ENCODE results near the gene SERPINB6.

Gene SERPINB6

DNA sequence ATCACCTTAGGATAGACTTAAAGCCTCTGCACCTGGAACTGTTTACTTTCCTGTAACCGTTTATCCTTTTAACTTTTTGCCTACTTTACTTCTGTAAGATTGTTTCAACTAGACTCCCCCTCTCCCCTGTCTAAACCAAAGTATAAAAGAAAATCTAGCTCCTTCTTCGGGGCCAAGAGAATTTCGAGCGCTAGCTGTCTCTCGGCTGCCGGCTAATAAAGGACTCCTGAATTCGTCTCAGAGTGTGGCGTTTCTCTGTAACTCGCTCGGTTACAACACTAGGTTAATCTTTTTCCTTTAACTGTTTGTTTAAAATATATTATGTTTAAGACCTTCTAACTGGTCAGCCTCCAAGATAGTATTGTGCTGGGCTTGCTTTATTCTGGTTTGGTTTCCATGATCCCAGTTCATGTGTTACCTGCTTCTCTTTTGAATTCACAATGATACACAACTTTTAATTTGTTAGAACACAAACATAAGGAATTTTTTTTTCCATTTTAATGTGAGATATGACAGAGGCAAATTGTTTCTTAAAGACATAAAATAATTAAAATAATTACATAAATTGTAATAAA lies 19.7 kb upstream of the SERPINB6 start:
- peak overlapping the region; percentile 99 for H3K27ac Mint-ChIP-seq
- H3K4me1 Mint-ChIP-seq: peaks cover 15% of the 10 kb centered on the region
- no peak for ATAC-seq (ENCODE audit: low read depth)
- H3K9me3 Mint-ChIP-seq: no peaks in the 10 kb centered on the region
- H3K27me3 Mint-ChIP-seq: no peaks in the 10 kb centered on the region
- H3K4me3 Mint-ChIP-seq: peak overlapping the region; percentile 85
- DNase-seq (ENCODE audit: low spot score in 2 of 2): no peak
- H3K36me3 Mint-ChIP-seq: no peaks in the 10 kb centered on the region

DNA sequence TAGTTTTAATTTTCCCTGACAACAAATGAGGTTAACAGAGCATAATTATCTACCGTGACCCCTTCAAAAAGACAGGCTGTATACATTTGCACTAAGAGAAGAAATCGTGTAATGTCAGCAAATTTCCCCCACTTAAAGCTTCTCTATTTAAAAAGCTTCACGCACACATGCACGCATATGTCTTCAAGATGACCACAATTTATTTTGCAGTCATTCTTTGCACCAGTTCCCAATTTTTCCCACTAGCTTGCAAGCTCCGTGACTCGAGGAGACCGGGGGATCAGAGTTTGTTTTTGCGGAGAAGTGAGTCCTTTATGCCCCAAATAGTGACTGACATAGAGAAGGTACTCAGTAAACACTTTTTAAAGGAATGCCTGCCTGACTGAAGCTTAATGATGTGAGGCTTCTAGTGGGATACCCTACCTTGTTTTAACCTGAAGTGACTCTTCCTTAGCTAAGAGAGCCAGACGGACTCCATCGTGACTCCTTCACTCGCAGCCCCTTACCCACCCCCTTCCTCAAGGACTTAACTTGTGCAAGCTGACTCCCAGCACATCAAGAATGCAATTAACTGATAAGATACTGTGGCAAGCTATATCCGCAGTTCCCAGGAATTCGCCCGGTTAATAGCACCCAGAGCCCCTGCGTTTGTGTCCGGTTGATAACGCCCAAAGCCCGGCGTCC lies 19.0 kb upstream of the SERPINB6 start:
- H3K27ac Mint-ChIP-seq: peak overlapping the region; percentile 99
- DNase-seq (ENCODE audit: low spot score in 2 of 2) (no peak), ATAC-seq (ENCODE audit: low read depth) (no peak)
- H3K9me3 Mint-ChIP-seq: no peaks in the 10 kb centered on the region
- peak overlapping the region; percentile 85 for H3K4me3 Mint-ChIP-seq
- H3K4me1 Mint-ChIP-seq: peaks cover 15% of the 10 kb centered on the region
- no peaks in the 10 kb centered on the region for H3K27me3 Mint-ChIP-seq
- H3K36me3 Mint-ChIP-seq: no peaks in the 10 kb centered on the region

- H3K27ac Mint-ChIP-seq: peak overlapping the region; percentile 99
- peak; percentile 62 to 84 for DNase-seq (ENCODE audit: low spot score in 2 of 2)
- H3K4me3 Mint-ChIP-seq: peak overlapping the region; percentile 85
- no peaks in the 10 kb centered on the region for H3K9me3 Mint-ChIP-seq
- ATAC-seq (ENCODE audit: low read depth): peak; percentile 75
- H3K36me3 Mint-ChIP-seq: no peaks in the 10 kb centered on the region
- H3K27me3 Mint-ChIP-seq: no peaks in the 10 kb centered on the region
- peaks cover 15% of the 10 kb centered on the region for H3K4me1 Mint-ChIP-seq
Observed at GRCh38 chr6:2989332-2990247, 18.2 kb upstream of the SERPINB6 start.

DNA sequence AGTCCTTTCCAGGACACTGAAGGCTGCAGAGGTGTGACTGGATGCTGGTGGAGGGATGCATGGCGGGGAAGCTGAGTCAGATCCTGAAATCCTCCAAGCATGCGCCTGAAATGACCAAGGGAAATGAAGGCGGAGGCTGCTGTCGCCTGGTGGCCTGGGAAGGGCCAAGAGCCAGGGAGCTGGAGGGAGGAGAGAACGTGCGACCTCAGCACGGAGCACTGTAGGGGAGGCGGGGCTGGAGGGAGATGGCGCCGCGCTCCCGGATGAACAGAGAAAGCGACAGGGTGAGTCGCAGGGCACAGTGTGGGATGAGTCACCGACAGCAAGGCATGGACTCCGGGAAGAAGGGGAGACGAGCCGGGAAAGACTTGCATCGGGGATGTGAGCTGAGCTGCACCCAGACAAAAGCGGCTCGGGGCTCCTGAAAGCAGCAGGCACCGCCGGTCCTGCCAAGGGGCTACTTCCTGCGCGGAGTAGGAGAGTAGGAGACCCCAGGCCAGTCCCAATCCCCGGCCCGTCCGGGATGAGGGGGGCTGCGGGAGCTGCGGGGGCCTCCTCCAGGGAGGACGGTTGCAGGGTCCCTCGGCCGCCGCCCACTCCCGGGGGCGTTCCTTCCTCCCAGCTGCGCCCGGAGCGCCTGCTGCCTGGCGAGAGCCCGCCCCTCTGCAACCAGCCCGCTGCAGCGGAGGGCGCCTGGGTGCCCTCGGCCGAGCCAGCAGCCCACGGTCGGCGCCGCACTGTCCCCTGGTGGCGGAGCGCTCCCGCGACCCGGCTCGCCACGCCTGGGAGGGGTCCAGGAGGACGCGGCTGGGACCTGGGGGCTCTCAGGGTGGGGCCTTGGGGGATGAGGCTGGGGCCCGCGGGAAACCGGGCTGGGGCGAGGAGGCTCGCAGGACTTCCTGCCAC lies 17.3 kb upstream of the SERPINB6 start:
- Mint-ChIP-seq H3K36me3 (no peaks in the 10 kb centered on the region), H3K27me3 (peaks cover under 1% of the 10 kb centered on the region), H3K4me3 (peak overlapping the region; percentile 85), H3K9me3 (no peaks in the 10 kb centered on the region), H3K4me1 (peaks cover 15% of the 10 kb centered on the region), H3K27ac (peak overlapping the region; percentile 99)
- ATAC-seq (ENCODE audit: low read depth): peak; percentile 77
- peak; percentile 80 to 84 for DNase-seq (ENCODE audit: low spot score in 2 of 2)

DNA sequence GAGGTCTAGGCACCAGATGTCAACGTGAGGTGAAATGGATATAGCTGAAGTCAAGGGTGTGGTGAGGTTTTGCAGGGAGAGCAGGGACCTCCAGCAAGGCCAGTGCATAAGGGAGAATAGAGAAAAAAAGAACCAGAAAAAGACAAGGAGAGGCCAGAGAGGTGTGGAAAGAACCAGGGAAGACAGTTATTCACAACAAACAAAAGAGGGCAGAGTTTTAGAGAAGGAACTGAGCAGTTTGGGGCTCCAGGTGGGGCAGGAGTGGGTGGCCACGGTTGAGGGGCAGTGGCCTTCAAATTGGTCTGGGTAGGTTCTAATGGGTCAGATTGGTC lies 16.7 kb upstream of the SERPINB6 start:
- no peaks in the 10 kb centered on the region for H3K9me3 Mint-ChIP-seq
- DNase-seq (ENCODE audit: low spot score in 2 of 2) (no peak), ATAC-seq (ENCODE audit: low read depth) (no peak)
- H3K36me3 Mint-ChIP-seq: no peaks in the 10 kb centered on the region
- peak overlapping the region; percentile 99 for H3K27ac Mint-ChIP-seq
- H3K4me3 Mint-ChIP-seq: peak overlapping the region; percentile 85
- H3K27me3 Mint-ChIP-seq: peaks cover 3% of the 10 kb centered on the region
- H3K4me1 Mint-ChIP-seq: peaks cover 15% of the 10 kb centered on the region

DNA sequence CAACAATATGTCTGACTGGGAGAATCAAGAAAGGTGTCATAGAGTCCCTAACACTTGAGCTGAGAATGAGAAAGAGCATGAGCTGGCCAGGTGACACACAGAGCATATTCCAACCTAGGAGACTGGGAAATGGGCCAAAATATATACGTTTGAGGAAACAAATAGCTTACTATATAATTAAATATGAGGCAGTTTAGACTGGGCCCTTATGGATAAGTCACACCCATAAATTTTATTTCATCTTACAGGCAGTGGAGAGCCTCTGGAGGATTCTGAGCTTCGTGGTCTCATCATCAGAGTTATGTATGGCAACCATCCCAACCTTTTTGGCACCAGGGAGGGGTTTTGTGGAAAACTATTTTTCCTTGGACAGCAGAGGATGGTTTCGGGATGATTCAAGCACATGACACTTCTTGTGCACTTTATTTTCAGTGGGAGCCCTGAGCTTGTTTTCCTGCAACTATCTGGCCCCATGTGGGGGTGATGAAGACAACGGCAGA lies 15.4 kb upstream of the SERPINB6 start:
- Mint-ChIP-seq H3K27ac (no peak overlapping the region), H3K27me3 (peaks cover 4% of the 10 kb centered on the region), H3K36me3 (no peaks in the 10 kb centered on the region), H3K4me3 (no peak overlapping the region), H3K9me3 (no peaks in the 10 kb centered on the region), H3K4me1 (peaks cover 15% of the 10 kb centered on the region)
- DNase-seq (ENCODE audit: low spot score in 2 of 2) (no peak), ATAC-seq (ENCODE audit: low read depth) (no peak)

DNA sequence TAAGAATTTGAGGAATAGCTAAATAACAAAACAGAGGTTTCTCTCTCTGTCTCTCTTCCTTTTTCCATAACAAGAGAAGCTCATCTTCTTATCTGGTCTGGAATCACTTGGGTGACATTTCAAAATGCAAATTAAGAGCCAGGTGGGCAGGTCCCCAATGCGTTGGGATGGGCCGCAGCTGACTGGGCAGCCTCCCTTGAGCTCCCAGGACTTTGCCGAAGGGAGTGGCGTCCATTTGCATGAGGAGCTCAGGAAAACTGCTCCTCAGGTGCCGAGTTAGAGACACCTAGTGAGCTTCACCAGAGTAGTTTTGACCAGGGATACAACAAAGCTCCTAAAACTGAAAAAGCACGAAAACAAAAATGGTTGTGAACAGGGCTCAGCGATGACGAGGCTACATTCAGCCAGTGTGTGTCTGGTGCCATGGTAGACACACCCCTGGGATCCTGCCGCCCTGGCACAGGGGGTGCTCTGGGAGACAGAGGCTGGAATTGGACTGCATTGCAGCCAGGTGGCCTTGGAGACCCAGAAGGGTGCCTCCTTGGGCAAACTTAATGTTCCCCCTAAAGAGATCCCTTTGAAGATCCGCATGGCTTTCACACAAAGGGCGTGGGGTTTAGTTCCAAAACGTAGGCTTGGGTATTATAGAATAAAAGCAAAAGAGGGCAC lies 13.5 kb upstream of the SERPINB6 start:
- peaks cover 10% of the 10 kb centered on the region for H3K4me1 Mint-ChIP-seq
- ATAC-seq (ENCODE audit: low read depth): no peak
- no peaks in the 10 kb centered on the region for H3K9me3 Mint-ChIP-seq
- H3K27me3 Mint-ChIP-seq: peaks cover 6% of the 10 kb centered on the region
- H3K4me3 Mint-ChIP-seq: no peak overlapping the region
- no peak for DNase-seq (ENCODE audit: low spot score in 2 of 2)
- H3K27ac Mint-ChIP-seq: no peak overlapping the region
- no peaks in the 10 kb centered on the region for H3K36me3 Mint-ChIP-seq

GRCh38 chr6:2982426-2983117 lies 11.2 kb upstream of the SERPINB6 start:
- H3K4me1 Mint-ChIP-seq: peaks cover 2% of the 10 kb centered on the region
- DNase-seq (ENCODE audit: low spot score in 2 of 2) (no peak), ATAC-seq (ENCODE audit: low read depth) (no peak)
- H3K27me3 Mint-ChIP-seq: peaks cover 6% of the 10 kb centered on the region
- H3K9me3 Mint-ChIP-seq: no peaks in the 10 kb centered on the region
- no peak overlapping the region for H3K27ac Mint-ChIP-seq
- H3K36me3 Mint-ChIP-seq: no peaks in the 10 kb centered on the region
- no peak overlapping the region for H3K4me3 Mint-ChIP-seq

DNA sequence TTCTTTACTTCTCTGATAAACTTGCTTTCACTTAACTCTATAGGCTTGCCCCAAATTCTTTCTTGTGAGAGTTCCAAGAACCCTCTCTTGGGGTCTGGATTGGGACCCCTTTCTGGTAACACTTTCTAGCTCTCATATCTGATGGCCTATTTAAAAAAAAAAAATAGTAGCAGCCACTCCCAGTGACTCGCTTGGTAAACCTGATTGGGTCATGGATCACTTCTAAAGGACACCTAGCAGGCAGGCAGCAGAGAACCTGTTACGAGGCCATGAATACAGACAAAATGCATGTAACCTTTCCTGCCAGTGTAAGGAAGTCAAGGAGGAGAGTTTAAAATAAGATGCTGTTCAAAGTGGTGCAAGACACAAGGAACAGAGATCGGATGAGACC lies 9.1 kb upstream of the SERPINB6 start:
- no peaks in the 10 kb centered on the region for H3K36me3 Mint-ChIP-seq

GRCh38 chr6:2979819-2980464 lies 8.6 kb upstream of the SERPINB6 start:
- peaks cover 13% of the 10 kb centered on the region for H3K27me3 Mint-ChIP-seq
- H3K9me3 Mint-ChIP-seq: no peaks in the 10 kb centered on the region
- no peak overlapping the region for H3K27ac Mint-ChIP-seq
- DNase-seq (ENCODE audit: low spot score in 2 of 2) (no peak), ATAC-seq (ENCODE audit: low read depth) (no peak)
- no peak overlapping the region for H3K4me3 Mint-ChIP-seq
- H3K4me1 Mint-ChIP-seq: no peaks in the 10 kb centered on the region
- no peaks in the 10 kb centered on the region for H3K36me3 Mint-ChIP-seq

More for the DNA sequence above, 9.1 kb upstream of the SERPINB6 start:
- H3K4me3 Mint-ChIP-seq: no peak overlapping the region
- H3K27me3 Mint-ChIP-seq: peaks cover 13% of the 10 kb centered on the region
- no peaks in the 10 kb centered on the region for H3K4me1 Mint-ChIP-seq
- ATAC-seq (ENCODE audit: low read depth) (no peak), DNase-seq (ENCODE audit: low spot score in 2 of 2) (no peak)
- H3K9me3 Mint-ChIP-seq: no peaks in the 10 kb centered on the region
- H3K27ac Mint-ChIP-seq: no peak overlapping the region

DNA sequence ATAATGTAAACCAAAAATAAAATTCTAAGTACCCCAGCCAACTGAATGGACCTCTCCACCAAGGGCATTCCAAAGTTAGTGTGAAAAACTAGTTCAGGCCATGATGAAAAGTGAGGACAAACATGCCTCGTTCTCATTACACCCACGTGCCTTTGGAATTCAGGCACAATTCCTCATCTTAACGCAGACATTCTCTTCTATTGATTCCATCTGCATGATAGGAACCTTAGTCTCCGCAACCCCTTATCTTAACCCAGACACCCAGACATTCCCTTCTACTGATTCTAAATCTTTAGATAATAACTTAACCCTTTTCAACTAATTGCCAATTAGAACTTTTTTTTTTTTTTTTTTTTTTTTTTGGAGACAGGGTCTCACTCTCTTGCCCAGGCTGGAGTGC lies 7.6 kb upstream of the SERPINB6 start:
- no peak overlapping the region for H3K27ac Mint-ChIP-seq
- no peaks in the 10 kb centered on the region for H3K36me3 Mint-ChIP-seq
- no peaks in the 10 kb centered on the region for H3K4me1 Mint-ChIP-seq
- no peak overlapping the region for H3K4me3 Mint-ChIP-seq
- no peaks in the 10 kb centered on the region for H3K9me3 Mint-ChIP-seq
- ATAC-seq (ENCODE audit: low read depth) (no peak), DNase-seq (ENCODE audit: low spot score in 2 of 2) (no peak)
- H3K27me3 Mint-ChIP-seq: peaks cover 13% of the 10 kb centered on the region

DNA sequence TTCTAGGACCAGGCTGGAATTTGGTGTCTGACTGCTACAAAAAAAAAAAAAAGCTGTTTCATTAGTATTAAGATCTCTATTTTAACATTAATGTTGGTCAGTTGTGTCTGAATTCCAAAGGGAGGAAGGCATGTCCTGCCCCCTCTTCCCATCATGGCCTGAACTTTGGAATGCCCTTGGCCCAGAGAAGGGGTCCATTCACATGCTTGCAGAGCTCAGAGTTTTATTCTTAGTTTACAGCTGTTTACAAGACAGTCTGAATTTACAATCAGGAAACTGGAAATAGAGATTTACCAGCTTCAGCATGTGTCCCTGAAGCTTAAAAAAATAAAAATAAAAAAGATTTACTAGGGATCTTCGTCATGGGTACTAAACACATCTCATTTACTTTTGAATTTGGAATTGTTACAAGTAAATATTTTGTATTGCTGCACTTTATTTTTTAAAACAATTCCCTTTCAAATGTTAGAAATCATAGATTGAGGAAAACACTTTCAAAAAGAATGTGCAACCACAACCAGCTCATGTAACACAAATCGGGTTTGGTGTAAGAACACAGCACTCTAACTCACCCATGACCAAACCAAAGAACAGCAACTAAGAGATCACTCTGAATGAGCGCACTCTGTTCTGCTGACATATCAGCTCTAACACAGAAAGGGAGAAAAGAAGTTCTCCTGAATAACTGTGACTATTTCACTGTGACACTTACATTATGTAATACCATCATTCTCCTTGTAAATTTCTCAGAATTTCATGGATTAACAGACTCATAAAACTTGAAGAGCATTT lies 6.6 kb upstream of the SERPINB6 start:
- ATAC-seq (ENCODE audit: low read depth) (no peak), DNase-seq (ENCODE audit: low spot score in 2 of 2) (no peak)
- no peak overlapping the region for H3K4me3 Mint-ChIP-seq
- no peaks in the 10 kb centered on the region for H3K9me3 Mint-ChIP-seq
- no peak overlapping the region for H3K27ac Mint-ChIP-seq
- H3K27me3 Mint-ChIP-seq: peaks cover 10% of the 10 kb centered on the region
- no peaks in the 10 kb centered on the region for H3K36me3 Mint-ChIP-seq
- no peaks in the 10 kb centered on the region for H3K4me1 Mint-ChIP-seq
